LNCaP clone FGC (cell line): ENCODE measurements around the gene LMBR1.

ENCODE experiments used
- DNase-seq: peaks from one replicate; pipeline ENCODE4 v3.0.0-alpha.2; 2011; ENCODE audit warnings: low read depth
- H3K4me3 ChIP-seq: 2 replicates; pipeline ENCODE4 v1.5.1; 2011; ENCODE audit warnings: mild to moderate bottlenecking, low read depth, low read length, control low read depth
- CTCF ChIP-seq: IDR thresholded peaks from 2 replicates; pipeline ENCODE4 v1.5.1; 2012; ENCODE audit warnings: mild to moderate bottlenecking; ENCODE audit not compliant: control insufficient read depth, insufficient read depth; ENCODE audit errors: extremely low read depth

LMBR1 gene

GRCh38 chr7:156841497-156841896, 51.5 kb downstream of the LMBR1 start:
- DNase-seq: no peak
- no peak for TF ChIP-seq CTCF
- H3K4me3 ChIP-seq: no peak overlapping the region

- DNase-seq: no peak
- TF ChIP-seq CTCF: no peak
- H3K4me3 ChIP-seq: no peak overlapping the region
These were observed 52.8 kb downstream of the LMBR1 start for GRCh38 chr7:156840134-156840533.

GRCh38 chr7:156836443-156836842, 56.5 kb downstream of the LMBR1 start:
- no peak for TF ChIP-seq CTCF
- no peak overlapping the region for H3K4me3 ChIP-seq
- no peak for DNase-seq

- no peak overlapping the region for H3K4me3 ChIP-seq
- no peak for TF ChIP-seq CTCF
- DNase-seq: no peak
These were observed 58.5 kb downstream of the LMBR1 start for GRCh38 chr7:156834462-156834861.

GRCh38 chr7:156833312-156833711, 59.7 kb downstream of the LMBR1 start:
- DNase-seq: no peak
- no peak for TF ChIP-seq CTCF
- no peak overlapping the region for H3K4me3 ChIP-seq

GRCh38 chr7:156832195-156832877, 60.6 kb downstream of the LMBR1 start:
- H3K4me3 ChIP-seq: no peak overlapping the region
- DNase-seq: no peak
- TF ChIP-seq CTCF: no peak
